HEK293 (cell line): ENCODE results near the gene PSAP.

ENCODE experiments used
- BCL11B ChIP-seq: fragments of 450-650 bp; formaldehyde crosslinking; IDR thresholded peaks from 2 replicates; pipeline ENCODE4 v1.5.1; 2016; ENCODE audit warnings: low read depth, missing biosample characterization, missing genetic modification characterization
- KLF17 ChIP-seq: fragments of 450-650 bp; formaldehyde crosslinking; IDR thresholded peaks from 2 replicates; pipeline ENCODE4 v1.5.1; 2016; ENCODE audit warnings: missing biosample characterization, missing genetic modification characterization
- MZF1 ChIP-seq: fragments of 450-650 bp; formaldehyde crosslinking; IDR thresholded peaks from 2 replicates; pipeline ENCODE4 v1.5.1; 2017; ENCODE audit warnings: missing biosample characterization, missing genetic modification characterization, borderline replicate concordance
- OVOL3 ChIP-seq: fragments of 450-650 bp; formaldehyde crosslinking; IDR thresholded peaks from 2 replicates; pipeline ENCODE4 v1.5.1; 2016; ENCODE audit warnings: missing biosample characterization, missing genetic modification characterization
- SCRT1 ChIP-seq: fragments of 450-650 bp; formaldehyde crosslinking; IDR thresholded peaks from 2 replicates; pipeline ENCODE4 v1.5.1; 2016; ENCODE audit warnings: missing biosample characterization, missing genetic modification characterization, borderline replicate concordance
- SP3 ChIP-seq: fragments of 450-650 bp; formaldehyde crosslinking; IDR thresholded peaks from 2 replicates; pipeline ENCODE4 v1.5.1; 2016; ENCODE audit warnings: missing biosample characterization, missing genetic modification characterization
- SP7 ChIP-seq: fragments of 450-650 bp; formaldehyde crosslinking; IDR thresholded peaks from 2 replicates; pipeline ENCODE4 v1.5.1; 2016; ENCODE audit warnings: missing biosample characterization, missing genetic modification characterization
- WT1 ChIP-seq: fragments of 450-650 bp; formaldehyde crosslinking; IDR thresholded peaks from 2 replicates; pipeline ENCODE4 v1.5.1; 2016; ENCODE audit warnings: missing biosample characterization, missing genetic modification characterization
- ZBTB21 ChIP-seq: fragments of 450-650 bp; formaldehyde crosslinking; IDR thresholded peaks from 2 replicates; pipeline ENCODE4 v1.5.1; 2017; ENCODE audit warnings: missing biosample characterization, missing genetic modification characterization
- ZFP41 ChIP-seq: fragments of 450-650 bp; formaldehyde crosslinking; IDR thresholded peaks from 2 replicates; pipeline ENCODE4 v1.5.1; 2016; ENCODE audit warnings: missing biosample characterization, missing genetic modification characterization, borderline replicate concordance
- ZFP69B ChIP-seq: fragments of 450-650 bp; formaldehyde crosslinking; IDR thresholded peaks from 2 replicates; pipeline ENCODE4 v1.5.1; 2016; ENCODE audit warnings: missing biosample characterization, missing genetic modification characterization
- ZIC2 ChIP-seq: fragments of 450-650 bp; formaldehyde crosslinking; IDR thresholded peaks from 2 replicates; pipeline ENCODE4 v1.5.1; 2016; ENCODE audit warnings: missing biosample characterization, missing genetic modification characterization
- ZNF132 ChIP-seq: fragments of 450-650 bp; formaldehyde crosslinking; IDR thresholded peaks from 2 replicates; pipeline ENCODE4 v1.5.1; 2017; ENCODE audit warnings: missing biosample characterization, missing genetic modification characterization, borderline replicate concordance
- ZNF133 ChIP-seq: fragments of 450-650 bp; formaldehyde crosslinking; IDR thresholded peaks from 2 replicates; pipeline ENCODE4 v1.5.1; 2016; ENCODE audit warnings: missing biosample characterization, missing genetic modification characterization
- ZNF146 ChIP-seq: fragments of 450-650 bp; formaldehyde crosslinking; IDR thresholded peaks from 2 replicates; pipeline ENCODE4 v1.5.1; 2016; ENCODE audit warnings: missing biosample characterization, missing genetic modification characterization
- ZNF175 ChIP-seq: fragments of 450-650 bp; formaldehyde crosslinking; IDR thresholded peaks from 2 replicates; pipeline ENCODE4 v1.5.1; 2016; ENCODE audit warnings: missing biosample characterization, missing genetic modification characterization
- ZNF2 ChIP-seq: fragments of 450-650 bp; formaldehyde crosslinking; IDR thresholded peaks from 2 replicates; pipeline ENCODE4 v1.5.1; 2016; ENCODE audit warnings: missing biosample characterization, missing genetic modification characterization
- ZNF214 ChIP-seq: fragments of 450-650 bp; formaldehyde crosslinking; IDR thresholded peaks from 2 replicates; pipeline ENCODE4 v1.5.1; 2017; ENCODE audit warnings: missing biosample characterization, mild to moderate bottlenecking, missing genetic modification characterization, borderline replicate concordance
- ZNF24 ChIP-seq: fragments of 450-650 bp; formaldehyde crosslinking; IDR thresholded peaks from 2 replicates; pipeline ENCODE4 v1.5.1; 2016; ENCODE audit warnings: missing biosample characterization, missing genetic modification characterization
- ZNF324 ChIP-seq: fragments of 450-650 bp; formaldehyde crosslinking; IDR thresholded peaks from 2 replicates; pipeline ENCODE4 v1.5.1; 2016; ENCODE audit warnings: missing biosample characterization, missing genetic modification characterization
- ZNF366 ChIP-seq: fragments of 450-650 bp; formaldehyde crosslinking; conservative IDR thresholded peaks from 2 replicates; pipeline ENCODE4 v1.5.1; 2016; ENCODE audit warnings: missing biosample characterization, missing genetic modification characterization
- ZNF404 ChIP-seq: fragments of 450-650 bp; formaldehyde crosslinking; IDR thresholded peaks from 2 replicates; pipeline ENCODE4 v1.5.1; 2017; ENCODE audit warnings: missing biosample characterization, missing genetic modification characterization
- ZNF416 ChIP-seq: fragments of 450-650 bp; formaldehyde crosslinking; IDR thresholded peaks from 2 replicates; pipeline ENCODE4 v1.5.1; 2016; ENCODE audit warnings: missing biosample characterization, missing genetic modification characterization
- ZNF426 ChIP-seq: fragments of 450-650 bp; formaldehyde crosslinking; IDR thresholded peaks from 2 replicates; pipeline ENCODE4 v1.5.1; 2017; ENCODE audit warnings: missing biosample characterization, missing genetic modification characterization, mild to moderate bottlenecking, inconsistent platforms, moderate library complexity
- ZNF510 ChIP-seq: fragments of 450-650 bp; formaldehyde crosslinking; IDR thresholded peaks from 2 replicates; pipeline ENCODE4 v1.5.1; 2018; ENCODE audit warnings: mild to moderate bottlenecking, missing genetic modification characterization, missing biosample characterization; ENCODE audit not compliant: insufficient replicate concordance
- ZNF513 ChIP-seq: fragments of 450-650 bp; IDR thresholded peaks from 2 replicates; pipeline ENCODE4 v1.5.1; 2018; ENCODE audit warnings: missing biosample characterization, missing genetic modification characterization
- ZNF600 ChIP-seq: fragments of 450-650 bp; formaldehyde crosslinking; IDR thresholded peaks from 2 replicates; pipeline ENCODE4 v1.5.1; 2016; ENCODE audit warnings: missing biosample characterization, missing genetic modification characterization
- ZNF707 ChIP-seq: fragments of 450-650 bp; formaldehyde crosslinking; IDR thresholded peaks from 2 replicates; pipeline ENCODE4 v1.5.1; 2016; ENCODE audit warnings: missing biosample characterization, missing genetic modification characterization
- ZNF776 ChIP-seq: fragments of 450-650 bp; formaldehyde crosslinking; IDR thresholded peaks from 2 replicates; pipeline ENCODE4 v1.5.0; 2017; ENCODE audit warnings: missing biosample characterization, missing genetic modification characterization, borderline replicate concordance
- ZNF830 ChIP-seq: fragments of 450-650 bp; IDR thresholded peaks from 2 replicates; pipeline ENCODE4 v1.5.0; 2018; ENCODE audit warnings: missing biosample characterization, missing genetic modification characterization, low read depth, mild to moderate bottlenecking, moderate library complexity
- TF ChIP-seq, protein P1 (sequence below): fragments of 450-650 bp; formaldehyde crosslinking; IDR thresholded peaks from 2 replicates; pipeline ENCODE4 v1.5.0; 2017; ENCODE audit warnings: missing biosample characterization, missing genetic modification characterization, borderline replicate concordance
- TF ChIP-seq, protein P2 (sequence below): fragments of 450-650 bp; formaldehyde crosslinking; IDR thresholded peaks from 2 replicates; pipeline ENCODE4 v1.5.1; 2016; ENCODE audit warnings: missing biosample characterization, missing genetic modification characterization
- TF ChIP-seq, protein P3 (sequence below): fragments of 450-650 bp; formaldehyde crosslinking; IDR thresholded peaks from 2 replicates; pipeline ENCODE4 v1.5.1; 2017; ENCODE audit warnings: missing biosample characterization, missing genetic modification characterization

PSAP gene

DNA sequence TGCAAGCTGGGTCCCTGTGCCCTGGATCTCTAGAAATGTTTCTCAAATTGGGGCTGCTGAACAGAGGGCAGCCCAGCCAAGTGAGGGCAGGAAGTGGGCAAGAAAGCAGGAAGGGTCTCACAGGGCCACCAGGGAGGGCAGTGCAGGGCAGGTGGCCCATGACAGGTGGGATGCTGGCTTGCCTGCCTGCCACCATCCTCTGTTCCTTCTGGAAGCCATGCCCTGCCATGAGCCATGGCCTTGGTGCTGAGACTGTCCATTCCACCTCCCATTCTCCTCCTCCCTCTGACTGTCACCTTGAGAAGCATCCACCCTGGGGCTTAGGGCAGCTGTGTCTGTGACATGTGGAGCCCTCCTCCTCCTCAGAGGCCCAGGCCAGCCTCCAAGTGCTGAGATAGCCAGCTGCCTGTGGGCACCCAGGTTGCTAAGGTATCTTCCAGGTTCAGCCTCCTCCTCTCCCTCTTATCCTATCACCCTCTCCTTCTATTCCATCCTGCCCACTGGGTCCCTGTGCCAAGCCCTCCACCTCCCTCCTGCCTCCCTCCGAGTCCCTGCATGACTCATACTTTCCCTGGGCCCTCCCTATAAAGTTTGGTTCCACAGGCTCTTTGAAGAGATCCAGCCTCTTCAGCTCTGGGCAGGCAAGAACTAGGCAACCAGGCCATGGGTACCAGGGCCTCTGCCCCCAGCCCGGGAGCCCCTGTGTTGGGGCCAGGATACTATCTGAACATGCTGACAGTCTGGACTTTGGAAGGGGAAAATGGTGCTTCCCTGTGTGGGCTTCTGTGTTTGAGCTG is 79.0 kb downstream of the PSAP start (continued):
- TF ChIP-seq, protein P1, sequence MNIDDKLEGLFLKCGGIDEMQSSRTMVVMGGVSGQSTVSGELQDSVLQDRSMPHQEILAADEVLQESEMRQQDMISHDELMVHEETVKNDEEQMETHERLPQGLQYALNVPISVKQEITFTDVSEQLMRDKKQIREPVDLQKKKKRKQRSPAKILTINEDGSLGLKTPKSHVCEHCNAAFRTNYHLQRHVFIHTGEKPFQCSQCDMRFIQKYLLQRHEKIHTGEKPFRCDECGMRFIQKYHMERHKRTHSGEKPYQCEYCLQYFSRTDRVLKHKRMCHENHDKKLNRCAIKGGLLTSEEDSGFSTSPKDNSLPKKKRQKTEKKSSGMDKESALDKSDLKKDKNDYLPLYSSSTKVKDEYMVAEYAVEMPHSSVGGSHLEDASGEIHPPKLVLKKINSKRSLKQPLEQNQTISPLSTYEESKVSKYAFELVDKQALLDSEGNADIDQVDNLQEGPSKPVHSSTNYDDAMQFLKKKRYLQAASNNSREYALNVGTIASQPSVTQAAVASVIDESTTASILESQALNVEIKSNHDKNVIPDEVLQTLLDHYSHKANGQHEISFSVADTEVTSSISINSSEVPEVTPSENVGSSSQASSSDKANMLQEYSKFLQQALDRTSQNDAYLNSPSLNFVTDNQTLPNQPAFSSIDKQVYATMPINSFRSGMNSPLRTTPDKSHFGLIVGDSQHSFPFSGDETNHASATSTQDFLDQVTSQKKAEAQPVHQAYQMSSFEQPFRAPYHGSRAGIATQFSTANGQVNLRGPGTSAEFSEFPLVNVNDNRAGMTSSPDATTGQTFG (tag by site-specific recombination): no peak
- TF ChIP-seq ZNF426 (tag by site-specific recombination) (no peak), ZNF146 (tag by site-specific recombination) (no peak), ZNF600 (tag by site-specific recombination) (peak; percentile 78), SP7 (0 out of 2 replicates have a peak, but pooled peaks have one; percentile 43), ZNF2 (tag by site-specific recombination) (no peak), SP3 (tag by site-specific recombination) (no peak), WT1 (tag by site-specific recombination) (peak; percentile 77), ZNF830 (no peak), ZBTB21 (tag by site-specific recombination) (0 out of 2 replicates have a peak, but pooled peaks have one; percentile 13), MZF1 (no peak), ZNF24 (tag by site-specific recombination) (no peak), ZNF214 (tag by site-specific recombination) (no peak), ZNF707 (tag by site-specific recombination) (no peak), ZNF404 (tag by site-specific recombination) (no peak), ZNF175 (tag by site-specific recombination) (no peak), ZNF416 (tag by site-specific recombination) (no peak), ZIC2 (tag by site-specific recombination) (peak; percentile 54; the same call in 1 of the 2 replicates), BCL11B (tag by site-specific recombination) (no peak), SCRT1 (no peak), ZNF132 (tag by site-specific recombination) (no peak), ZNF776 (tag by site-specific recombination) (no peak), KLF17 (peak; percentile 83), ZNF324 (tag by site-specific recombination) (no peak), ZNF510 (tag by site-specific recombination) (no peak), ZNF366 (tag by site-specific recombination) (peak; percentile 65), ZFP41 (tag by site-specific recombination) (no peak), ZNF513 (tag by site-specific recombination) (no peak), ZNF133 (no peak), ZFP69B (tag by site-specific recombination) (peak; percentile 98), OVOL3 (no peak)
- TF ChIP-seq, protein P2, sequence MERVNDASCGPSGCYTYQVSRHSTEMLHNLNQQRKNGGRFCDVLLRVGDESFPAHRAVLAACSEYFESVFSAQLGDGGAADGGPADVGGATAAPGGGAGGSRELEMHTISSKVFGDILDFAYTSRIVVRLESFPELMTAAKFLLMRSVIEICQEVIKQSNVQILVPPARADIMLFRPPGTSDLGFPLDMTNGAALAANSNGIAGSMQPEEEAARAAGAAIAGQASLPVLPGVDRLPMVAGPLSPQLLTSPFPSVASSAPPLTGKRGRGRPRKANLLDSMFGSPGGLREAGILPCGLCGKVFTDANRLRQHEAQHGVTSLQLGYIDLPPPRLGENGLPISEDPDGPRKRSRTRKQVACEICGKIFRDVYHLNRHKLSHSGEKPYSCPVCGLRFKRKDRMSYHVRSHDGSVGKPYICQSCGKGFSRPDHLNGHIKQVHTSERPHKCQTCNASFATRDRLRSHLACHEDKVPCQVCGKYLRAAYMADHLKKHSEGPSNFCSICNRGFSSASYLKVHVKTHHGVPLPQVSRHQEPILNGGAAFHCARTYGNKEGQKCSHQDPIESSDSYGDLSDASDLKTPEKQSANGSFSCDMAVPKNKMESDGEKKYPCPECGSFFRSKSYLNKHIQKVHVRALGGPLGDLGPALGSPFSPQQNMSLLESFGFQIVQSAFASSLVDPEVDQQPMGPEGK (tag by site-specific recombination): peak; percentile 57; the same call in 1 of the 2 replicates
- TF ChIP-seq, protein P3, sequence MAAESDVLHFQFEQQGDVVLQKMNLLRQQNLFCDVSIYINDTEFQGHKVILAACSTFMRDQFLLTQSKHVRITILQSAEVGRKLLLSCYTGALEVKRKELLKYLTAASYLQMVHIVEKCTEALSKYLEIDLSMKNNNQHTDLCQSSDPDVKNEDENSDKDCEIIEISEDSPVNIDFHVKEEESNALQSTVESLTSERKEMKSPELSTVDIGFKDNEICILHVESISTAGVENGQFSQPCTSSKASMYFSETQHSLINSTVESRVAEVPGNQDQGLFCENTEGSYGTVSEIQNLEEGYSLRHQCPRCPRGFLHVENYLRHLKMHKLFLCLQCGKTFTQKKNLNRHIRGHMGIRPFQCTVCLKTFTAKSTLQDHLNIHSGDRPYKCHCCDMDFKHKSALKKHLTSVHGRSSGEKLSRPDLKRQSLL: no peak
